H9 (cell line): Measurements from ENCODE around the gene KLHDC10. TPM values are rescaled to one million over a fixed set of nuclear protein-coding genes. Genes with fewer than 3 reads are reported as not detected.

Experiments used
- DNase-seq: peaks from one replicate; pipeline ENCODE4 v3.0.0-alpha.2; 2017
- H2AFZ ChIP-seq: one replicate; pipeline ENCODE4 v1.6.1; 2013; ENCODE audit warnings: mild to moderate bottlenecking, low read length, control low read depth, moderate library complexity
- H2AK5ac ChIP-seq: 2 replicates; pipeline ENCODE4 v1.6.1; 2013; ENCODE audit warnings: low read length, control low read depth, mixed read lengths; ENCODE audit not compliant: insufficient read length
- H2BK120ac ChIP-seq: one replicate; pipeline ENCODE4 v1.6.1; 2013; ENCODE audit warnings: low read depth, mild to moderate bottlenecking, low read length, control low read depth, inconsistent platforms; ENCODE audit not compliant: poor library complexity, severe bottlenecking
- H2BK12ac ChIP-seq: 2 replicates; pipeline ENCODE4 v1.6.1; 2013; ENCODE audit warnings: low read length, control low read depth, mixed read lengths, low read depth; ENCODE audit not compliant: insufficient read length
- H2BK15ac ChIP-seq: 2 replicates; pipeline ENCODE4 v1.6.1; 2013; ENCODE audit warnings: low read depth, low read length, control low read depth
- H2BK20ac ChIP-seq: one replicate; pipeline ENCODE4 v1.6.1; 2013; ENCODE audit warnings: low read depth, mild to moderate bottlenecking, low read length, control low read depth, inconsistent platforms; ENCODE audit not compliant: poor library complexity, severe bottlenecking
- H2BK5ac ChIP-seq: 2 replicates; pipeline ENCODE4 v1.6.1; 2013; ENCODE audit warnings: low read length, control low read depth, mixed read lengths; ENCODE audit not compliant: insufficient read length
- H3K14ac ChIP-seq: 2 replicates; pipeline ENCODE4 v1.6.1; 2013; ENCODE audit warnings: low read length, control low read depth; ENCODE audit not compliant: insufficient read depth
- H3K18ac ChIP-seq: 2 replicates; pipeline ENCODE4 v1.6.1; 2013; ENCODE audit warnings: low read depth, mild to moderate bottlenecking, mixed read lengths, low read length, control low read depth; ENCODE audit not compliant: insufficient read length
- H3K23ac ChIP-seq: 2 replicates; pipeline ENCODE4 v1.6.1; 2013; ENCODE audit warnings: low read length, control low read depth, mixed read lengths, low read depth; ENCODE audit not compliant: insufficient read length
- H3K23me2 ChIP-seq: 2 replicates; pipeline ENCODE4 v1.6.1; 2013; ENCODE audit warnings: low read depth, mild to moderate bottlenecking, mixed read lengths, low read length, control low read depth; ENCODE audit not compliant: insufficient read length, poor library complexity, severe bottlenecking
- H3K27ac ChIP-seq: 2 replicates; pipeline ENCODE4 v1.5.1; 2013; ENCODE audit warnings: low read length, control low read depth, mixed read lengths, low read depth; ENCODE audit not compliant: insufficient read length
- H3K27me3 ChIP-seq: 2 replicates; pipeline ENCODE4 v1.6.1; 2013; ENCODE audit warnings: low read length, control low read depth, inconsistent platforms; ENCODE audit not compliant: insufficient read depth
- H3K4ac ChIP-seq: 2 replicates; pipeline ENCODE4 v1.6.1; 2013; ENCODE audit warnings: low read depth, mild to moderate bottlenecking, control low read depth, inconsistent platforms, low read length, moderate library complexity
- H3K4me1 ChIP-seq: 2 replicates; pipeline ENCODE4 v1.6.1; 2013; ENCODE audit warnings: low read length, control low read depth, inconsistent platforms; ENCODE audit not compliant: insufficient read depth
- H3K4me2 ChIP-seq: 2 replicates; pipeline ENCODE4 v1.6.1; 2013; ENCODE audit warnings: low read length, control low read depth, mixed read lengths; ENCODE audit not compliant: insufficient read length, insufficient read depth
- H3K56ac ChIP-seq: 2 replicates; pipeline ENCODE4 v1.6.1; 2013; ENCODE audit warnings: low read depth, mild to moderate bottlenecking, mixed read lengths, low read length, control low read depth; ENCODE audit not compliant: insufficient read length
- H3K79me1 ChIP-seq: 2 replicates; pipeline ENCODE4 v1.6.1; 2013; ENCODE audit warnings: low read depth, mild to moderate bottlenecking, moderate library complexity, low read length, control low read depth, inconsistent platforms; ENCODE audit not compliant: insufficient read depth, poor library complexity, severe bottlenecking
- H3K79me2 ChIP-seq: 2 replicates; pipeline ENCODE4 v1.6.1; 2013; ENCODE audit warnings: low read length, control low read depth, inconsistent platforms; ENCODE audit not compliant: insufficient read depth
- H3K9ac ChIP-seq: 2 replicates; pipeline ENCODE4 v1.6.1; 2013; ENCODE audit warnings: low read length, control low read depth, mixed read lengths; ENCODE audit not compliant: insufficient read length; ENCODE audit errors: extremely low read depth
- H3K9me3 ChIP-seq: one replicate; pipeline ENCODE4 v1.6.1; 2013; ENCODE audit warnings: low read depth, low read length, inconsistent platforms; ENCODE audit not compliant: control insufficient read depth
- H3T11ph ChIP-seq: one replicate; pipeline ENCODE4 v1.6.1; 2013; ENCODE audit warnings: mild to moderate bottlenecking, low read length, control low read depth, inconsistent platforms
- H4K20me1 ChIP-seq: one replicate; pipeline ENCODE4 v1.6.1; 2013; ENCODE audit not compliant: control insufficient read depth, insufficient read length, insufficient read depth
- H4K5ac ChIP-seq: 2 replicates; pipeline ENCODE4 v1.6.1; 2013; ENCODE audit warnings: low read depth, mild to moderate bottlenecking, mixed read lengths, low read length, control low read depth; ENCODE audit not compliant: insufficient read length
- H4K8ac ChIP-seq: replicated peaks from 2 replicates; pipeline ENCODE4 v1.6.1; 2013; ENCODE audit warnings: low read length, control low read depth, mixed read lengths, low read depth; ENCODE audit not compliant: insufficient read length
- H4K91ac ChIP-seq: 2 replicates; pipeline ENCODE4 v1.6.1; 2013; ENCODE audit warnings: low read depth, mild to moderate bottlenecking, moderate library complexity, mixed read lengths, low read length, control low read depth; ENCODE audit not compliant: insufficient read length
- H3K27ac Mint-ChIP-seq, 3 experiments: 2 replicates in 2 of 3; 3 replicates in 1 of 3; pipeline ENCODE4 v1.8.0; 2020 to 2021; ENCODE audit warnings: mixed read lengths in 3 of 3, mild to moderate bottlenecking in 1 of 3, moderate library complexity in 1 of 3
- H3K27me3 Mint-ChIP-seq: 2 replicates; pipeline ENCODE4 v1.8.0; 2021; ENCODE audit warnings: low read depth, mild to moderate bottlenecking, moderate library complexity, mixed read lengths
- H3K36me3 Mint-ChIP-seq, 3 experiments: 2 replicates in 2 of 3; 3 replicates in 1 of 3; pipeline ENCODE4 v1.8.0; 2020 to 2021; ENCODE audit warnings: low read depth in 3 of 3, mixed read lengths in 3 of 3; ENCODE audit not compliant: insufficient read depth in 1 of 3
- H3K4me1 Mint-ChIP-seq, 2 experiments: 2 replicates each; pipeline ENCODE4 v1.8.0; 2020; ENCODE audit warnings: mixed read lengths in 2 of 2
- H3K4me3 Mint-ChIP-seq, 2 experiments: 2 replicates in 1 of 2; 3 replicates in 1 of 2; pipeline ENCODE4 v1.8.0; 2020 to 2021; ENCODE audit warnings: mild to moderate bottlenecking in 2 of 2, mixed read lengths in 2 of 2, moderate library complexity in 1 of 2
- H3K9me3 Mint-ChIP-seq, 2 experiments: 2 replicates in 1 of 2; 3 replicates in 1 of 2; pipeline ENCODE4 v1.8.0; 2020; ENCODE audit warnings: mild to moderate bottlenecking in 2 of 2, mixed read lengths in 2 of 2, moderate library complexity in 1 of 2
- WGBS: extraction: QIAGEN DNeasy Blood & Tissue Kit; methylation state at CpG from one replicate; pipeline ENCODE4 v1.1.7; 2013; ENCODE audit warnings: missing lambda C conversion rate, low lambda C conversion rate, mixed read lengths; ENCODE audit not compliant: insufficient read length; ENCODE audit errors: extremely low coverage; 5-methylcytosine and 5-hydroxymethylcytosine counted together
- total RNA-seq: library from RNA; stranded (reverse); gene quantifications from 2 replicates; pipeline ENCODE4 v1.2.1, GENCODE V29; 2021
- TF ChIP-seq, protein P1 (sequence below): fragments of 200-600 bp; sonication (generic); conservative IDR thresholded peaks from 3 replicates; pipeline ENCODE4 v1.8.0; 2021; ENCODE audit warnings: antibody characterized with exemption, mild to moderate bottlenecking

Gene KLHDC10
- total RNA-seq, 1 experiment from 2014 or later: 17.3 TPM

DNA sequence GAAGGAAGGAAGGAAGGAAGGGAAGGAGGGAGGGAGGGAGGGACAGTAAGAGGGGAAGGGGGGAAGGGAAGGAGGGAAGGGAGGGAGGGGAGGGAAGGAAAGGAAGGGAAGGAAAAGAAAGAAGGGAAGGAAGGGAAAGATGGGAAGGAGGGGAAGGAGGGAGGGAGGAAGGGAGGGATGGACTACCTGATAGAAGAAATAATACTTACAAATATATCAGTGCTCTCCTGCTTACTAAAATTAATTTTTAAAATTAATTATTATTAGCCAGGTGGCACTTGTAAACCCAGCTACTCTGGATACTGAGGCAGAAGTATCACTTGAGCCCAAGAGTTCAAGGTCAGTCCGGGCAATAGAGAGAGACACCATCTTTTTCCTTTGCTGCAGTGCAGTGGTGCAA is 37.6 kb upstream of the KLHDC10 start:
- H3K36me3 Mint-ChIP-seq: peaks cover 21 to 56% (median 55%) of the 10 kb centered on the region in 3 experiments; a peak in 6 of 7 replicates

More for the DNA sequence above, 37.6 kb upstream of the KLHDC10 start:
- Mint-ChIP-seq H3K27ac (no peak overlapping the region), H3K27me3 (no peaks in the 10 kb centered on the region), H3K4me3 (no peak overlapping the region), H3K4me1 (no peaks in the 10 kb centered on the region), H3K9me3 (no peaks in the 10 kb centered on the region)
- no peak overlapping the region for H3K4ac ChIP-seq
- no peak overlapping the region for H3K4me2 ChIP-seq
- no peak overlapping the region for H3K18ac ChIP-seq
- H3T11ph ChIP-seq: no peak overlapping the region
- no peaks in the 10 kb centered on the region for H3K79me2 ChIP-seq
- no peaks in the 10 kb centered on the region for H4K20me1 ChIP-seq
- H4K8ac ChIP-seq: no peak overlapping the region
- no peak overlapping the region for H2BK12ac ChIP-seq
- H3K23me2 ChIP-seq: no peaks in the 10 kb centered on the region
- DNase-seq: no peak
- no peak overlapping the region for H3K27ac ChIP-seq
- no peak overlapping the region for H3K9ac ChIP-seq
- no peaks in the 10 kb centered on the region for H3K27me3 ChIP-seq
- H2BK5ac ChIP-seq: no peak overlapping the region
- no peak overlapping the region for H2BK120ac ChIP-seq
- H3K79me1 ChIP-seq: no peaks in the 10 kb centered on the region
- H2AK5ac ChIP-seq: no peak overlapping the region
- no peaks in the 10 kb centered on the region for H3K9me3 ChIP-seq
- H2AFZ ChIP-seq: no peak overlapping the region
- H3K4me1 ChIP-seq: no peaks in the 10 kb centered on the region
- no peak overlapping the region for H2BK20ac ChIP-seq
- no peak overlapping the region for H3K56ac ChIP-seq
- no peak overlapping the region for H3K14ac ChIP-seq
- H3K23ac ChIP-seq: no peak overlapping the region
- WGBS: no CpG with 5 or more reads among the region's 1 CpG
- H4K5ac ChIP-seq: no peak overlapping the region
- H4K91ac ChIP-seq: no peak overlapping the region
- TF ChIP-seq, protein P1, sequence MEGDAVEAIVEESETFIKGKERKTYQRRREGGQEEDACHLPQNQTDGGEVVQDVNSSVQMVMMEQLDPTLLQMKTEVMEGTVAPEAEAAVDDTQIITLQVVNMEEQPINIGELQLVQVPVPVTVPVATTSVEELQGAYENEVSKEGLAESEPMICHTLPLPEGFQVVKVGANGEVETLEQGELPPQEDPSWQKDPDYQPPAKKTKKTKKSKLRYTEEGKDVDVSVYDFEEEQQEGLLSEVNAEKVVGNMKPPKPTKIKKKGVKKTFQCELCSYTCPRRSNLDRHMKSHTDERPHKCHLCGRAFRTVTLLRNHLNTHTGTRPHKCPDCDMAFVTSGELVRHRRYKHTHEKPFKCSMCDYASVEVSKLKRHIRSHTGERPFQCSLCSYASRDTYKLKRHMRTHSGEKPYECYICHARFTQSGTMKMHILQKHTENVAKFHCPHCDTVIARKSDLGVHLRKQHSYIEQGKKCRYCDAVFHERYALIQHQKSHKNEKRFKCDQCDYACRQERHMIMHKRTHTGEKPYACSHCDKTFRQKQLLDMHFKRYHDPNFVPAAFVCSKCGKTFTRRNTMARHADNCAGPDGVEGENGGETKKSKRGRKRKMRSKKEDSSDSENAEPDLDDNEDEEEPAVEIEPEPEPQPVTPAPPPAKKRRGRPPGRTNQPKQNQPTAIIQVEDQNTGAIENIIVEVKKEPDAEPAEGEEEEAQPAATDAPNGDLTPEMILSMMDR: no peak
- no peak overlapping the region for H2BK15ac ChIP-seq
